H1 (cell line): ENCODE data around the gene TECPR2. TPM values are rescaled to one million over a fixed set of nuclear protein-coding genes. Genes with fewer than 3 reads are reported as not detected.

Experiments
- ATF3 ChIP-seq: IDR thresholded peaks from 2 replicates; pipeline ENCODE4 v1.6.1; 2011; ENCODE audit warnings: low read depth, mild to moderate bottlenecking, low read length; ENCODE audit not compliant: insufficient read depth
- GTF2F1 ChIP-seq: IDR thresholded peaks from 2 replicates; pipeline ENCODE4 v1.6.1; 2012; ENCODE audit warnings: low read depth, low read length, improper control_type of control experiment, borderline replicate concordance
- HDAC6 ChIP-seq: IDR thresholded peaks from one replicate; pipeline ENCODE4 v1.7.1; 2012; ENCODE audit warnings: low read depth, mild to moderate bottlenecking, inconsistent platforms, low read length, moderate library complexity
- JUND ChIP-seq: IDR thresholded peaks from 2 replicates; pipeline ENCODE4 v1.6.1; 2011; ENCODE audit warnings: mild to moderate bottlenecking, improper control_type of control experiment, low read length
- KDM4A ChIP-seq: IDR thresholded peaks from one replicate; pipeline ENCODE4 v1.7.1; 2012; ENCODE audit warnings: low read depth, mild to moderate bottlenecking, moderate library complexity, low read length, inconsistent platforms; ENCODE audit not compliant: severe bottlenecking
- NANOG ChIP-seq: IDR thresholded peaks from 2 replicates; pipeline ENCODE4 v1.6.1; 2011; ENCODE audit warnings: low read length, low read depth, mild to moderate bottlenecking, inconsistent platforms; ENCODE audit not compliant: insufficient read depth, poor library complexity, severe bottlenecking
- RXRA ChIP-seq: IDR thresholded peaks from 2 replicates; pipeline ENCODE4 v1.6.1; 2011; ENCODE audit warnings: low read depth, mild to moderate bottlenecking, low read length, moderate library complexity; ENCODE audit not compliant: insufficient read depth
- SP2 ChIP-seq: IDR thresholded peaks from 2 replicates; pipeline ENCODE4 v1.6.1; 2012; ENCODE audit warnings: mild to moderate bottlenecking, low read length, inconsistent platforms
- polyA plus RNA-seq, 7 experiments: library from polyadenylated mRNA; depleted of rRNA in 3 of 7; stranded (reverse) in 5 of 7; unstranded in 2 of 7; fragments of >200 nt in 5 of 7; fragments of 200-250 nt in 2 of 7; gene quantifications; 1 replicate in 5 of 7; 2 replicates in 1 of 7; 4 replicates in 1 of 7; pipeline versions ENCODE4 v1.2.1 to v1.2.3, GENCODE V29; 2011 to 2013; ENCODE audit warnings: missing spikeins in 2 of 7, mixed read lengths in 2 of 7
- total RNA-seq: library from RNA; stranded (reverse); fragmentation: NEBNext Ultra II Directional; extraction: Animal tissue kit (Norgen Biotek cat#: 25700); gene quantifications from 2 replicates; pipeline ENCODE4 v1.2.1, GENCODE V29; 2021

Gene TECPR2
- total and polyA plus RNA-seq, 2 of the 8 experiments (the other 6 are each of a cell fraction or from before 2014, with no cell fraction given): 6.8 to 19.4 TPM

DNA sequence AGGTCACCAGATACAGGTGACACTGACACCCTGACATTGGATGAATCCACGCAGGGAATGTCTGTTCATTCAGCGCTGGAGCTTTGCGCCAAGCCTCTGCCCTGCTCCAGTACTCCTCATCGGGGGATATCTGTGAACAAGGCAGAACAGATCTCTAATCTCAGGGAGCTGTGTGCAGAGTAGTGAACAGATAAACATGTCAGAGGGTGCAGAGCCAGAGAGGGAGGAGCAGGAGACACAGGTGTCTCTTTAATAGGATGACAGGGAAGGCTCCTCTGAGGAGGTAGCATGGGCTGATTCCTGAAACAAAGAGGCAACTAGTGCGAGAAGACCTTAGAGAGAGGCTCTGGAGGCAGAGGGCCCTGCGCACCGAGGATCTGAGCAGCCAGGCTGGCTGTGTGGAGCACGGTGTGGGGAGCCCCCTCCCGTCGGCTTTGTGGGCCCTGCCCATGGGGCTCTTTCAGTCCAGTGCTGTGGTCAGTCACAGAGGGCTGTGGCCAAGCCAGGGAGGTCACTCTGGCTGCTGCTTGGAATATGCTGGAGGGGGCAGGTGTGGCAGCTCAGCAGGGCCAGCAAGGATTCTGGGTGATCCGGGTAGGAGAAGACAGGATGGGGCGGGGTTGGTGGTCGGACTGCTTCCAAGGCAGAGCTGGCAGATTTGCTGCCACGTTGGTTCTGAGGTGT is 55.6 kb downstream of the TECPR2 start (continued):
- TF ChIP-seq ATF3: no peak
- no peak for TF ChIP-seq KDM4A
- TF ChIP-seq RXRA: no peak
- TF ChIP-seq NANOG: no peak
- no peak for TF ChIP-seq SP2
- TF ChIP-seq GTF2F1: no peak
- no peak for TF ChIP-seq HDAC6
- TF ChIP-seq JUND: no peak
